GM23248 (cell line): ENCODE results near the gene ANKRD11.

ENCODE experiments used
- EZH2 ChIP-seq: fragments of 200-600 bp; sonication (generic); IDR thresholded peaks from 2 replicates; pipeline ENCODE4 v1.6.1; 2018; ENCODE audit warnings: antibody characterized with exemption, mild to moderate bottlenecking; ENCODE audit not compliant: insufficient read depth, poor library complexity, severe bottlenecking
- EZH2phosphoT487 ChIP-seq: fragments of 200-600 bp; sonication (generic); IDR thresholded peaks from 2 replicates; pipeline ENCODE4 v1.6.1; 2018; ENCODE audit warnings: antibody characterized with exemption, moderate library complexity, mild to moderate bottlenecking, low read depth; ENCODE audit not compliant: insufficient read depth

DNA sequence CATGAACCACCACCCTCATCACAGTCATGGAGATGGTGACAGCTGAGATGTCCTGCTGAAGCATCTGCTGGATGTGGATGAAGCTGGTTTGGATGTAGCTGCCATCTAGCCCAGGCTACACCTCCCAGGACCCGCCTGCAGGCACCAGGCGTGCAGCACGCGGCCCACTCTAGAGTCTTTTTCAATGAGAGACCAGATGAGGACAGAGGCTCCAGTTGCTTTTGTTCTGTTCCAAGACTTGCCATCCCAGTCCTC, 170.8 kb downstream of the ANKRD11 start:
- TF ChIP-seq EZH2 (no peak), EZH2phosphoT487 (no peak)
